CD14-positive monocyte (primary cell): ENCODE results near the gene CHMP1B. TPM values are rescaled to one million over a fixed set of nuclear protein-coding genes. Genes with fewer than 3 reads are reported as not detected.

Experiments
- DNase-seq, 3 donors: peaks; one replicate each; pipeline ENCODE4 v3.0.0-alpha.2; 2011 to 2022
- H2AFZ ChIP-seq: 2 replicates; pipeline ENCODE4 v1.6.0; 2012; ENCODE audit warnings: mild to moderate bottlenecking, low read depth, low read length, inconsistent platforms; ENCODE audit not compliant: insufficient read depth, poor library complexity, severe bottlenecking
- H3K27ac ChIP-seq, 2 donors: 1 replicate in 1 of 2; 2 replicates in 1 of 2; pipeline ENCODE4 v1.5.1; 2012 to 2013; ENCODE audit warnings: low read length in 2 of 2, control low read depth in 1 of 2, inconsistent platforms in 1 of 2, low read depth in 1 of 2, mild to moderate bottlenecking in 1 of 2
- H3K27me3 ChIP-seq, 2 donors: one replicate each; pipeline versions ENCODE4 v1.6.0 to v1.6.1; 2011 to 2013; ENCODE audit warnings: low read length in 2 of 2; ENCODE audit not compliant: control insufficient read depth in 2 of 2, insufficient read depth in 2 of 2
- H3K36me3 ChIP-seq, 2 donors: replicated peaks in 1 of 2; 1 replicate in 1 of 2; 2 replicates in 1 of 2; pipeline versions ENCODE4 v1.5.1 to v1.6.1; 2012 to 2013; ENCODE audit warnings: low read length in 2 of 2, control low read depth in 1 of 2, inconsistent platforms in 1 of 2, mild to moderate bottlenecking in 1 of 2; ENCODE audit not compliant: insufficient read depth in 2 of 2, control insufficient read depth in 1 of 2
- H3K4me1 ChIP-seq, 2 donors: 1 replicate in 1 of 2; 2 replicates in 1 of 2; pipeline versions ENCODE4 v1.5.1 to v1.6.1; 2012 to 2013; ENCODE audit warnings: low read length in 2 of 2, control low read depth in 1 of 2, inconsistent platforms in 1 of 2, mild to moderate bottlenecking in 1 of 2, moderate library complexity in 1 of 2; ENCODE audit not compliant: insufficient read depth in 2 of 2, control insufficient read depth in 1 of 2
- H3K4me2 ChIP-seq: replicated peaks from 2 replicates; pipeline ENCODE3; 2012; ENCODE audit warnings: low read length, moderate library complexity, mild to moderate bottlenecking; ENCODE audit not compliant: poor library complexity, severe bottlenecking; ENCODE audit errors: extremely low read depth
- H3K4me3 ChIP-seq, 3 experiments: fragments of 200-600 bp in 1 of 3; sonication (generic) in 1 of 3; replicated peaks in 1 of 3; 1 replicate in 2 of 3; 2 replicates in 1 of 3; pipeline ENCODE4 v1.5.1; 2011 to 2013; ENCODE audit warnings: low read length in 3 of 3, mild to moderate bottlenecking in 3 of 3, control low read depth in 2 of 3, low read depth in 2 of 3, inconsistent platforms in 1 of 3, moderate library complexity in 1 of 3
- H3K79me2 ChIP-seq: 2 replicates; pipeline ENCODE4 v1.6.0; 2012; ENCODE audit warnings: mild to moderate bottlenecking, control low read depth, inconsistent platforms, low read length, moderate library complexity; ENCODE audit not compliant: insufficient read depth
- H3K9ac ChIP-seq: 2 replicates; pipeline ENCODE4 v1.6.0; 2017; ENCODE audit warnings: low read length, mild to moderate bottlenecking; ENCODE audit not compliant: insufficient read depth, poor library complexity, severe bottlenecking
- H3K9me3 ChIP-seq, 2 donors: replicated peaks in 1 of 2; 1 replicate in 1 of 2; 2 replicates in 1 of 2; pipeline versions ENCODE4 v1.5.1 to v1.6.1; 2012 to 2013; ENCODE audit warnings: low read length in 2 of 2, control low read depth in 1 of 2; ENCODE audit not compliant: control insufficient read depth in 1 of 2, insufficient read depth in 1 of 2
- H4K20me1 ChIP-seq: 2 replicates; pipeline ENCODE4 v1.6.0; 2012; ENCODE audit warnings: mild to moderate bottlenecking, low read length, control low read depth, moderate library complexity; ENCODE audit not compliant: insufficient read depth
- H3K27ac Mint-ChIP-seq, 7 donors: one replicate each; pipeline ENCODE4 v1.8.0; 2020; ENCODE audit warnings: mild to moderate bottlenecking in 7 of 7, mixed read lengths in 7 of 7, moderate library complexity in 6 of 7, inconsistent platforms in 2 of 7
- H3K27me3 Mint-ChIP-seq, 3 donors: one replicate each; pipeline ENCODE4 v1.8.0; 2021 to 2022; ENCODE audit warnings: low read depth in 3 of 3, mild to moderate bottlenecking in 3 of 3, mixed read lengths in 3 of 3, moderate library complexity in 3 of 3, inconsistent platforms in 1 of 3
- H3K36me3 Mint-ChIP-seq, 2 donors: one replicate each; pipeline ENCODE4 v1.8.0; 2020; ENCODE audit warnings: mixed read lengths in 2 of 2, inconsistent platforms in 1 of 2, mild to moderate bottlenecking in 1 of 2
- H3K4me1 Mint-ChIP-seq: one replicate; pipeline ENCODE4 v1.8.0; 2020; ENCODE audit warnings: mild to moderate bottlenecking, mixed read lengths
- H3K4me3 Mint-ChIP-seq, 2 donors: one replicate each; pipeline ENCODE4 v1.8.0; 2020; ENCODE audit warnings: mild to moderate bottlenecking in 2 of 2, mixed read lengths in 2 of 2, moderate library complexity in 1 of 2
- H3K9me3 Mint-ChIP-seq, 7 donors: one replicate each; pipeline ENCODE4 v1.8.0; 2020 to 2022; ENCODE audit warnings: mixed read lengths in 7 of 7, mild to moderate bottlenecking in 6 of 7, moderate library complexity in 6 of 7, inconsistent platforms in 2 of 7
- WGBS: methylation state at CpG from one replicate; pipeline ENCODE4 v1.1.5; 2013; ENCODE audit warnings: missing lambda C conversion rate; ENCODE audit not compliant: insufficient coverage; 5-methylcytosine and 5-hydroxymethylcytosine counted together
- intact Hi-C, 2 donors: fragments of 100-400 bp; cut with micrococcal nuclease; formaldehyde crosslinking; loops; one replicate each; pipeline versions ENCODE4 v1.15.0 to v1.15.1; 2023
- polyA plus RNA-seq, 3 donors: library from polyadenylated mRNA; depleted of rRNA in 1 of 3; unstranded in 2 of 3; stranded (reverse) in 1 of 3; fragments of 300-500 nt in 2 of 3; fragments of >200 nt in 1 of 3; fragmentation: Illumina TruSeq in 2 of 3; gene quantifications; 1 replicate in 2 of 3; 2 replicates in 1 of 3; pipeline ENCODE4 v1.2.3, GENCODE V29; 2012 to 2021
- TF ChIP-seq, protein P1 (sequence below): fragments of 200-600 bp; IDR thresholded peaks from one replicate; pipeline ENCODE4 v1.8.0; 2022; ENCODE audit warnings: antibody characterized with exemption, mild to moderate bottlenecking

CHMP1B gene
- polyA plus RNA-seq, 3 donors = 95.2 to 182 (median 105) TPM

DNA sequence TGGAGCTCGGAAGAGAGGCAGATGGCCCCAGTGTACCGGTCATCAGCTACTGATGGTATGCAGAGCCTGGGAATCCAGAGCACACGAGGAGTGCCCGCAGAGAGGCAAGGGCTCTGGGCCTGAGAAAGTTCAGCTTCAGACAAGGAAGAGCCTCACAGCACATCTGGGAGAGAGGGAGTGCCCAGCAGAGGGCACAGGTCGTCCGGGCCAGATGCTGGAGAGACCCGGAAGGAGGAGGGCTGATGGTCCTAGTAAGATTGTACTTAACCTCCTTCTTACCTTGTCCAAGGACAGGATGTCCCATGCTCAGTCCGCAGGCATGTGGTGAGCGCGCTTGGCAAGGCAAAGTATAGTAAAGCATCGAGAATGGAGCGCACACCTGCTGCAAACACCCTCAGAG, 24.4 kb upstream of the CHMP1B start:
- WGBS = 96% methylated on average over 4 of the region's 12 CpGs
- Mint-ChIP-seq H3K27ac (peak overlapping the region in 1 of 7 donors; percentile 21), H3K9me3 (peaks cover 0 to 2% (median 0%) of the 10 kb centered on the region in 7 donors), H3K4me1 (no peaks in the 10 kb centered on the region), H3K36me3 (no peaks in the 10 kb centered on the region), H3K4me3 (no peak overlapping the region), H3K27me3 (peaks cover 0 to 2% (median 1%) of the 10 kb centered on the region in 3 donors)
- intact Hi-C loops = no loop called here
- Histone ChIP-seq H3K9me3 (no peaks in the 10 kb centered on the region), H3K27me3 (no peaks in the 10 kb centered on the region), H3K9ac (no peak overlapping the region), H3K36me3 (no peaks in the 10 kb centered on the region), H3K79me2 (no peaks in the 10 kb centered on the region), H2AFZ (peak overlapping the region; percentile 21), H4K20me1 (no peaks in the 10 kb centered on the region), H3K27ac (no peak overlapping the region), H3K4me2 (no peak overlapping the region), H3K4me3 (no peak overlapping the region), H3K4me1 (no peaks in the 10 kb centered on the region)
- TF ChIP-seq, protein P1, sequence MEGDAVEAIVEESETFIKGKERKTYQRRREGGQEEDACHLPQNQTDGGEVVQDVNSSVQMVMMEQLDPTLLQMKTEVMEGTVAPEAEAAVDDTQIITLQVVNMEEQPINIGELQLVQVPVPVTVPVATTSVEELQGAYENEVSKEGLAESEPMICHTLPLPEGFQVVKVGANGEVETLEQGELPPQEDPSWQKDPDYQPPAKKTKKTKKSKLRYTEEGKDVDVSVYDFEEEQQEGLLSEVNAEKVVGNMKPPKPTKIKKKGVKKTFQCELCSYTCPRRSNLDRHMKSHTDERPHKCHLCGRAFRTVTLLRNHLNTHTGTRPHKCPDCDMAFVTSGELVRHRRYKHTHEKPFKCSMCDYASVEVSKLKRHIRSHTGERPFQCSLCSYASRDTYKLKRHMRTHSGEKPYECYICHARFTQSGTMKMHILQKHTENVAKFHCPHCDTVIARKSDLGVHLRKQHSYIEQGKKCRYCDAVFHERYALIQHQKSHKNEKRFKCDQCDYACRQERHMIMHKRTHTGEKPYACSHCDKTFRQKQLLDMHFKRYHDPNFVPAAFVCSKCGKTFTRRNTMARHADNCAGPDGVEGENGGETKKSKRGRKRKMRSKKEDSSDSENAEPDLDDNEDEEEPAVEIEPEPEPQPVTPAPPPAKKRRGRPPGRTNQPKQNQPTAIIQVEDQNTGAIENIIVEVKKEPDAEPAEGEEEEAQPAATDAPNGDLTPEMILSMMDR = peak; percentile 11
- peak in 1 of 3 donors; percentile 7 for DNase-seq

DNA sequence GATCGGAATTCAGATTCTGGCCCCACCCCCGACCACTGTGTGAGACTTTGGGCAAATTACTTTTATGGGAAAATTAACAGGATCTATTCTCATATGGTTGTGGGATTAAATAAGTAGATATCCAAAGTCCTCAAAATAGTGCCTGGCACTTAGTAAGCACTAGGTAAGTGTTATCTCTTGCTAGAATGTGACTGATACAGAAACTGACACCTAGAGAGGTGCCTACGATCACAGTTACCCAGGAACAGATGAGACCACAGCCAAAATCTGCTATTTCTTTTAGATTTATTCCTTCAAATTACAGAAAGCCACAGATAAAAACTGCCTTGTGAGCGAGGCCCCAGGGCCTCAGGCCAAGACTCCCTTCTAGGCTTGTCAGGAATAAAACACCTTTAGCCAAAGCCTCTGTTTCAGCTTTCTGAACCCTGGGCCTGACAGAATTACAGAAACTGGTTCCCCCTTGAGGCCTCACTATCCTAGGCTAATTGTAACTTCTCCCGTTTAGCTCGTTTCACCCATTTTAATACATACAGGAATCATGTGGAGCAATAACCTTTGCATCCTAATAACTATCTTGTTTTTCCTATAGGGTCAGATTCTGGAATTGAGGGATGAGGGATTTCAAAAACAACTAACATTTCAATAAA, 22.3 kb upstream of the CHMP1B start:
- H3K9ac ChIP-seq = no peak overlapping the region
- Mint-ChIP-seq H3K27ac (no peak overlapping the region), H3K4me3 (no peak overlapping the region), H3K9me3 (peaks cover 0 to 2% (median 0%) of the 10 kb centered on the region in 7 donors), H3K36me3 (no peaks in the 10 kb centered on the region), H3K4me1 (no peaks in the 10 kb centered on the region), H3K27me3 (peaks cover 1 to 6% (median 2%) of the 10 kb centered on the region in 3 donors)
- H3K27ac ChIP-seq = no peak overlapping the region
- H3K36me3 ChIP-seq = no peaks in the 10 kb centered on the region
- intact Hi-C loops = no loop called here
- DNase-seq = no peak
- H4K20me1 ChIP-seq = no peaks in the 10 kb centered on the region
- H3K4me1 ChIP-seq = no peaks in the 10 kb centered on the region
- WGBS = 90% methylated on average over 1 of the region's 6 CpGs
- H3K4me2 ChIP-seq = no peak overlapping the region
- H3K27me3 ChIP-seq = no peaks in the 10 kb centered on the region
- TF ChIP-seq, protein P1 = no peak
- no peak overlapping the region for H2AFZ ChIP-seq
- no peaks in the 10 kb centered on the region for H3K79me2 ChIP-seq
- H3K4me3 ChIP-seq = no peak overlapping the region
- no peaks in the 10 kb centered on the region for H3K9me3 ChIP-seq
